Measurements from ENCODE around the gene PPP6R2.
"Not testable (repeated sequence)": the region's sequence is repeated elsewhere in the genome, so short reads cannot be mapped to it uniquely, and the experiment has no call there.

The PPP6R2 gene

GRCh38 chr22:50408311-50408710 lies 65.2 kb downstream of the PPP6R2 start:
- H3K36me3 ChIP-seq (ENCODE audit: control insufficient read depth in 2 of 2, insufficient read depth in 1 of 2, low read length in 2 of 2) = peaks cover 30 to 64% of the 10 kb centered on the region in 2 experiments; a peak in 2 of 3 replicates
- CTCF ChIA-PET = interaction anchor here (1.4 kb wide), 1 partner anchor 9 kb away, joined by 7 read pairs; no protein-coding TSS in a partner anchor
- H3K27ac ChIP-seq (ENCODE audit: extremely low read depth, low read depth, low read length) = no peak overlapping the region
- H3K9me3 ChIP-seq (ENCODE audit: control insufficient read depth, insufficient read depth, low read depth, low read length) = no peaks in the 10 kb centered on the region
- TF ChIP-seq PRDM4 (tag by site-specific recombination; IDR thresholded peaks at IDR 0.05) = no peak
- no peak for TF ChIP-seq ZNF114 (tag by site-specific recombination; IDR thresholded peaks at IDR 0.05)
- TF ChIP-seq, protein P1, sequence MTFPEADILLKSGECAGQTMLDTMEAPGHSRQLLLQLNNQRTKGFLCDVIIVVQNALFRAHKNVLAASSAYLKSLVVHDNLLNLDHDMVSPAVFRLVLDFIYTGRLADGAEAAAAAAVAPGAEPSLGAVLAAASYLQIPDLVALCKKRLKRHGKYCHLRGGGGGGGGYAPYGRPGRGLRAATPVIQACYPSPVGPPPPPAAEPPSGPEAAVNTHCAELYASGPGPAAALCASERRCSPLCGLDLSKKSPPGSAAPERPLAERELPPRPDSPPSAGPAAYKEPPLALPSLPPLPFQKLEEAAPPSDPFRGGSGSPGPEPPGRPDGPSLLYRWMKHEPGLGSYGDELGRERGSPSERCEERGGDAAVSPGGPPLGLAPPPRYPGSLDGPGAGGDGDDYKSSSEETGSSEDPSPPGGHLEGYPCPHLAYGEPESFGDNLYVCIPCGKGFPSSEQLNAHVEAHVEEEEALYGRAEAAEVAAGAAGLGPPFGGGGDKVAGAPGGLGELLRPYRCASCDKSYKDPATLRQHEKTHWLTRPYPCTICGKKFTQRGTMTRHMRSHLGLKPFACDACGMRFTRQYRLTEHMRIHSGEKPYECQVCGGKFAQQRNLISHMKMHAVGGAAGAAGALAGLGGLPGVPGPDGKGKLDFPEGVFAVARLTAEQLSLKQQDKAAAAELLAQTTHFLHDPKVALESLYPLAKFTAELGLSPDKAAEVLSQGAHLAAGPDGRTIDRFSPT (tag by site-specific recombination; IDR thresholded peaks at IDR 0.05) = no peak
- TF ChIP-seq KLF7 (tag by site-specific recombination; IDR thresholded peaks at IDR 0.05; ENCODE audit: borderline replicate concordance) = no peak
- no peak for TF ChIP-seq ZNF792 (tag by site-specific recombination; IDR thresholded peaks at IDR 0.05)
- TF ChIP-seq ZNF239 (tag by site-specific recombination; IDR thresholded peaks at IDR 0.05) = no peak
- no peaks in the 10 kb centered on the region for H3K4me1 ChIP-seq (ENCODE audit: control insufficient read depth, insufficient read depth, low read length)
- no peak overlapping the region for H3K4me3 ChIP-seq (ENCODE audit: low read depth, low read length)
- POLR2A ChIA-PET = interaction anchor here (0.6 kb wide), 1 partner anchor 42 kb away, joined by 4 read pairs; no protein-coding TSS in a partner anchor

- POLR2A ChIA-PET; H3K27ac ChIP-seq (ENCODE audit: extremely low read depth, low read depth, low read length); H3K4me3 ChIP-seq (ENCODE audit: low read depth, low read length); H3K9me3 ChIP-seq (ENCODE audit: control insufficient read depth, insufficient read depth, low read depth, low read length); H3K4me1 ChIP-seq (ENCODE audit: control insufficient read depth, insufficient read depth, low read length): not testable (repeated sequence)
- CTCF ChIA-PET = interaction anchor here (1.4 kb wide), 1 partner anchor 9 kb away, joined by 7 read pairs; no protein-coding TSS in a partner anchor
- peaks cover 37 to 69% of the 10 kb centered on the region in 2 experiments for H3K36me3 ChIP-seq (ENCODE audit: control insufficient read depth in 2 of 2, insufficient read depth in 1 of 2, low read length in 2 of 2)
Observed at GRCh38 chr22:50408954-50409353, 65.8 kb downstream of the PPP6R2 start.

DNA sequence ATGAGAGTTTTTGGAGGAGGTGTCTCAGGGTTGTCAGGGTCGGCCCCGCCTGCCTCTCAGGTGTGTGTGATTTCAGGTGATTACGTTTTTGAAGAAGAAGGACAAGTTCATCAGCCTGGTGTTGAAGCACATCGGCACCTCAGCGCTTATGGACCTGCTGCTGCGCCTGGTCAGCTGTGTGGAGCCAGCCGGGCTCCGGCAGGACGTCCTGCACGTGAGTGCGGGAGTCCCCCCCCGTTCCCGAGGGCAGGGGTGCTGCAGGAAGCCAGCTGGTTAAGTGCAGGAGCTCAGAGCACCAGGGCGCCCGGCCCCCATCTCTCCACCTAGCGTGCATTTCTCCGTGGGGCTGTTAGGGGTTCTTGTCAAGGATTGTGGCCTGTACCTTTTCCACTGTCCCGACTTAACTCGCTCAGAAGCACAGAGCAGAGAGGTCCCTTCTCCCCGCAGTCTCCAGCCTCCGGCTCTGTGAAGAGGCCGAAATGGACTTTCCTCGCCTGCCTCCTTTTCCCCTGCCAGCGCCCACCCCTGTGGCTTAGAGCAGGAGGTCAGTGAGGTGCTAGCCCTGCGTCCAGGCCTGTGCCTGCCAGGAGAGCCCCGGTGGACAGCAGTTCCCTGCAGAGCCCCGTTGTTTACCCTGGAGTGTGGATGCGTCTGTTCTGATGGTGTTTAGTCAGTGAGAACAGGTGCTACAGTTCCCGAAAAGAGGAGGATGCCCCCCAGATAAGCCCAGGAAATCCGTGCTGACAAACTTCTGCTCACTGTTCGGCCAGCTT lies 71.5 kb downstream of the PPP6R2 start:
- no peak overlapping the region for H3K27ac ChIP-seq (ENCODE audit: extremely low read depth, low read depth, low read length)
- ChIA-PET POLR2A (no interaction called here), CTCF (interaction anchor here (0.6 kb wide), 1 partner anchor 23 kb away, joined by 3 read pairs; no protein-coding TSS in a partner anchor)
- TF ChIP-seq ZNF837 (tag by site-specific recombination; IDR thresholded peaks at IDR 0.05) (no peak), ZNF114 (tag by site-specific recombination; IDR thresholded peaks at IDR 0.05) (no peak)
- peaks cover 42 to 80% of the 10 kb centered on the region in 2 experiments for H3K36me3 ChIP-seq (ENCODE audit: control insufficient read depth in 2 of 2, insufficient read depth in 1 of 2, low read length in 2 of 2)
- H3K9me3 ChIP-seq (ENCODE audit: control insufficient read depth, insufficient read depth, low read depth, low read length) = no peaks in the 10 kb centered on the region
- no peak overlapping the region for H3K4me3 ChIP-seq (ENCODE audit: low read depth, low read length)
- H3K4me1 ChIP-seq (ENCODE audit: control insufficient read depth, insufficient read depth, low read length) = no peaks in the 10 kb centered on the region

DNA sequence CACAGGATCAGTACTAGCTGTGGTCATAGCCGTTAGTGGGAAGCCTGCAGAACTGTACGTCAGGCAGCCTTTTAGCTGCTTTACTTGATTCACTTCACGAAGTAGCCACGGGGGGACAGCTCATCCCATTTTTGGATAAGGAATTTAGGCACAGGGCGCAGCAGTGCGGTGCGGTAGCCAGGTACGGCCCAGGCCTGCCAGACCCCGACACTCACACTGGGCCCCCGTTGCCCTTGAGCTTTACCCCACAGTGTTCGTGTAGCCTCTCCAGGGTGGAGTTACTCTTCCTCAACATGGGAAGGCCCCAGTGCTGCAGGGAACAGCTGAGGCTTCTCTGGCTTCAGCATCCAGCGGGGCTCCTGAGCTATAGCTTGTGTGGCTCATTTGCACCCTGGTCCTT lies 72.3 kb downstream of the PPP6R2 start:
- Histone ChIP-seq H3K4me1 (ENCODE audit: control insufficient read depth, insufficient read depth, low read length) (no peaks in the 10 kb centered on the region), H3K9me3 (ENCODE audit: control insufficient read depth, insufficient read depth, low read depth, low read length) (no peaks in the 10 kb centered on the region), H3K27ac (ENCODE audit: extremely low read depth, low read depth, low read length) (no peak overlapping the region), H3K36me3 (ENCODE audit: control insufficient read depth in 2 of 2, insufficient read depth in 1 of 2, low read length in 2 of 2) (peaks cover 40 to 83% of the 10 kb centered on the region in 2 experiments), H3K4me3 (ENCODE audit: low read depth, low read length) (no peak overlapping the region)
- POLR2A ChIA-PET = no interaction called here
- CTCF ChIA-PET = interaction anchor here (0.6 kb wide), 1 partner anchor 24 kb away, joined by 3 read pairs; no protein-coding TSS in a partner anchor
- TF ChIP-seq KLF9 (tag by site-specific recombination; IDR thresholded peaks at IDR 0.05; ENCODE audit: low read depth) (no peak), REPIN1 (tag by site-specific recombination; IDR thresholded peaks at IDR 0.05; ENCODE audit: low read depth) (no peak), ZBTB20 (tag by site-specific recombination; IDR thresholded peaks at IDR 0.05) (no peak), ZNF266 (tag by site-specific recombination; IDR thresholded peaks at IDR 0.05; ENCODE audit: low read depth) (no peak), MEIS1 (CRISPR knock-in tag; IDR thresholded peaks at IDR 0.05; ENCODE audit: borderline replicate concordance) (no peak), ZNF514 (tag by site-specific recombination; IDR thresholded peaks at IDR 0.05) (no peak), ZBTB10 (tag by site-specific recombination; IDR thresholded peaks at IDR 0.05) (no peak), ZNF324 (tag by site-specific recombination; IDR thresholded peaks at IDR 0.05) (no peak)
- TF ChIP-seq, protein P2, sequence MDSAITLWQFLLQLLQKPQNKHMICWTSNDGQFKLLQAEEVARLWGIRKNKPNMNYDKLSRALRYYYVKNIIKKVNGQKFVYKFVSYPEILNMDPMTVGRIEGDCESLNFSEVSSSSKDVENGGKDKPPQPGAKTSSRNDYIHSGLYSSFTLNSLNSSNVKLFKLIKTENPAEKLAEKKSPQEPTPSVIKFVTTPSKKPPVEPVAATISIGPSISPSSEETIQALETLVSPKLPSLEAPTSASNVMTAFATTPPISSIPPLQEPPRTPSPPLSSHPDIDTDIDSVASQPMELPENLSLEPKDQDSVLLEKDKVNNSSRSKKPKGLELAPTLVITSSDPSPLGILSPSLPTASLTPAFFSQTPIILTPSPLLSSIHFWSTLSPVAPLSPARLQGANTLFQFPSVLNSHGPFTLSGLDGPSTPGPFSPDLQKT (IDR thresholded peaks at IDR 0.05; ENCODE audit: borderline replicate concordance, low read depth, low read length) = no peak
